Hepatocyte (in vitro differentiated cells): ENCODE data around the gene TGM2. TPM values are rescaled to one million over a fixed set of nuclear protein-coding genes. Genes with fewer than 3 reads are reported as not detected.

Experiments used
- DNase-seq: peaks from one replicate; pipeline ENCODE4 v3.0.0-alpha.2; 2016; ENCODE audit warnings: low spot score
- H2AFZ ChIP-seq: fragments of 200-600 bp; sonication (generic); 2 replicates; pipeline ENCODE4 v1.6.0; 2016; ENCODE audit warnings: antibody characterized with exemption, mild to moderate bottlenecking
- H3K27ac ChIP-seq: fragments of 200-600 bp; sonication (generic); 2 replicates; pipeline ENCODE4 v1.5.1; 2016; ENCODE audit warnings: mild to moderate bottlenecking
- H3K27me3 ChIP-seq: fragments of 200-600 bp; sonication (generic); 2 replicates; pipeline ENCODE4 v1.6.1; 2016
- H3K36me3 ChIP-seq: fragments of 200-600 bp; sonication (generic); replicated peaks from 2 replicates; pipeline ENCODE4 v1.5.1; 2016; ENCODE audit warnings: low read depth; ENCODE audit not compliant: insufficient read depth
- H3K4me1 ChIP-seq: fragments of 200-600 bp; sonication (generic); 2 replicates; pipeline ENCODE4 v1.5.1; 2016; ENCODE audit warnings: mild to moderate bottlenecking, moderate library complexity; ENCODE audit not compliant: insufficient read depth
- H3K4me2 ChIP-seq: fragments of 200-600 bp; sonication (generic); 2 replicates; pipeline ENCODE4 v1.6.0; 2016
- H3K4me3 ChIP-seq: fragments of 200-600 bp; sonication (generic); 2 replicates; pipeline ENCODE4 v1.5.1; 2016; ENCODE audit warnings: mild to moderate bottlenecking
- H3K79me2 ChIP-seq: fragments of 200-600 bp; sonication (generic); 2 replicates; pipeline ENCODE4 v1.6.0; 2017; ENCODE audit warnings: mild to moderate bottlenecking
- H3K9me2 ChIP-seq: fragments of 200-600 bp; sonication (generic); replicated peaks from 2 replicates; pipeline ENCODE4 v1.6.0; 2017; ENCODE audit warnings: mild to moderate bottlenecking; ENCODE audit not compliant: insufficient read depth
- H3K9me3 ChIP-seq: fragments of 200-600 bp; sonication (generic); 2 replicates; pipeline ENCODE4 v1.5.1; 2016; ENCODE audit warnings: low read depth, mild to moderate bottlenecking
- H4K20me1 ChIP-seq: fragments of 200-600 bp; sonication (generic); 2 replicates; pipeline ENCODE4 v1.6.0; 2016; ENCODE audit warnings: mild to moderate bottlenecking; ENCODE audit not compliant: insufficient read depth, poor library complexity, severe bottlenecking
- EZH2 ChIP-seq: fragments of 200-600 bp; sonication (generic); IDR thresholded peaks from 2 replicates; pipeline ENCODE4 v1.6.1; 2016; ENCODE audit warnings: antibody characterized with exemption, mild to moderate bottlenecking, borderline replicate concordance
- EZH2phosphoT487 ChIP-seq: fragments of 200-600 bp; sonication (generic); IDR thresholded peaks from one replicate; pipeline ENCODE4 v1.6.1; 2018; ENCODE audit warnings: antibody characterized with exemption, mild to moderate bottlenecking, low read depth, moderate library complexity; ENCODE audit not compliant: unreplicated experiment, severe bottlenecking
- whole genome bisulfite sequencing: methylation state at CpG from one replicate; pipeline ENCODE4 v1.1.6; 2016; ENCODE audit warnings: low lambda C conversion rate; ENCODE audit errors: missing lambda C conversion rate; 5-methylcytosine and 5-hydroxymethylcytosine counted together
- polyA plus RNA-seq: library from polyadenylated mRNA; unstranded; fragments of >200 nt; fragmentation: Nextera tagmentation; extraction: Ambion mirVana; gene quantifications from 2 replicates; pipeline ENCODE4 v1.2.1, GENCODE V29; 2016
- total RNA-seq: library from RNA; depleted of rRNA; stranded (reverse); fragments of >200 nt; gene quantifications from 2 replicates; pipeline ENCODE4 v1.2.3, GENCODE V29; 2014
- TF ChIP-seq, protein P1 (sequence below): fragments of 200-600 bp; sonication (generic); IDR thresholded peaks from 2 replicates; pipeline ENCODE4 v1.5.1; 2016; ENCODE audit warnings: antibody characterized with exemption, mild to moderate bottlenecking; ENCODE audit not compliant: poor library complexity

The TGM2 gene
- total and polyA plus RNA-seq, 2 experiments from 2014 or later = 85.8 to 133 TPM

DNA sequence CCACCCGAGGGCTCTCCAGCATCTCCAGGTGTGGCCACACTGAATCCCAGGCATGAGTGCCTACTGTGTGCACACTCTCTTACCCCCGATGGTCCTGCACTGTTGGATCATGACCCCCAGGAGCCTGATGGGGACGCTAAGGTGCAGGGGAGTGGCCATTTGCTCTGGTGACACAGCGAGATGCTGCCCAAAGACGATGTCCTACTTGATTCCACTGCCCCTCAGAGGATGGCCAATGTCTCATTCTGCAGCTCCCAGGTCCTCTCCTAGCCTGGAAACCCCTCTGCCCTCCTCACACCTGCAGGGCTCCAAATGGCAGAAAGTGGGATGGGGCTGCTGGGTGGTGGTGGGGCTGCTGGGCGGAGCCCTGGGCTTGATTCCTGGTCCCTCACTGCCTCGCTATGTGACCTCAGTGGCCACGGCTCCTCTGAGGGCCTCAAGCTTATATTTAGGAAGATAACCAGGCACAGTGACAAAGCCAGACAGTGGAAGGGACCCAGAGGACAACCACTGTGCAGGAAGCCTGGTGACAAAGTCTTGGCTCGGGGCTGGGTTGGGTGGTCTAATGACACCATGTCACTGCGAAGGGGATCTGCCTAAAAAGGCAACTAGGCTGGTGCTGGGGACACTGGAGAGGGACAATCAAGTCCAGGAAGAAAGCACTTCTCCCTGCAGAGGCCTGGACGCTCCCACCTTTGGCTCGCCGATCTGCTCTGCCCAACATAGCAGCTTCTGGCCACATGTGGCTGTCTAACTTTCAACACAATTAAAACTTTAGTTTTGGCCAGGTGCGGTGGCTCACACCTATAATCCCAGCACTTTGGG is 28.4 kb downstream of the TGM2 start:
- no peaks in the 10 kb centered on the region for H3K79me2 ChIP-seq
- H3K4me2 ChIP-seq = no peak overlapping the region
- H3K4me3 ChIP-seq = no peak overlapping the region
- no peaks in the 10 kb centered on the region for H3K9me3 ChIP-seq
- WGBS = 91% methylated on average over 14 of the region's 14 CpGs
- no peak for DNase-seq
- no peak overlapping the region for H2AFZ ChIP-seq
- H3K27me3 ChIP-seq = no peaks in the 10 kb centered on the region
- TF ChIP-seq EZH2phosphoT487 = no peak
- no peak for TF ChIP-seq EZH2
- TF ChIP-seq, protein P1, sequence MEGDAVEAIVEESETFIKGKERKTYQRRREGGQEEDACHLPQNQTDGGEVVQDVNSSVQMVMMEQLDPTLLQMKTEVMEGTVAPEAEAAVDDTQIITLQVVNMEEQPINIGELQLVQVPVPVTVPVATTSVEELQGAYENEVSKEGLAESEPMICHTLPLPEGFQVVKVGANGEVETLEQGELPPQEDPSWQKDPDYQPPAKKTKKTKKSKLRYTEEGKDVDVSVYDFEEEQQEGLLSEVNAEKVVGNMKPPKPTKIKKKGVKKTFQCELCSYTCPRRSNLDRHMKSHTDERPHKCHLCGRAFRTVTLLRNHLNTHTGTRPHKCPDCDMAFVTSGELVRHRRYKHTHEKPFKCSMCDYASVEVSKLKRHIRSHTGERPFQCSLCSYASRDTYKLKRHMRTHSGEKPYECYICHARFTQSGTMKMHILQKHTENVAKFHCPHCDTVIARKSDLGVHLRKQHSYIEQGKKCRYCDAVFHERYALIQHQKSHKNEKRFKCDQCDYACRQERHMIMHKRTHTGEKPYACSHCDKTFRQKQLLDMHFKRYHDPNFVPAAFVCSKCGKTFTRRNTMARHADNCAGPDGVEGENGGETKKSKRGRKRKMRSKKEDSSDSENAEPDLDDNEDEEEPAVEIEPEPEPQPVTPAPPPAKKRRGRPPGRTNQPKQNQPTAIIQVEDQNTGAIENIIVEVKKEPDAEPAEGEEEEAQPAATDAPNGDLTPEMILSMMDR = no peak
- H4K20me1 ChIP-seq = no peaks in the 10 kb centered on the region
- H3K27ac ChIP-seq = no peak overlapping the region
- no peaks in the 10 kb centered on the region for H3K9me2 ChIP-seq
- peaks cover 11% of the 10 kb centered on the region for H3K4me1 ChIP-seq
- H3K36me3 ChIP-seq = no peaks in the 10 kb centered on the region

DNA sequence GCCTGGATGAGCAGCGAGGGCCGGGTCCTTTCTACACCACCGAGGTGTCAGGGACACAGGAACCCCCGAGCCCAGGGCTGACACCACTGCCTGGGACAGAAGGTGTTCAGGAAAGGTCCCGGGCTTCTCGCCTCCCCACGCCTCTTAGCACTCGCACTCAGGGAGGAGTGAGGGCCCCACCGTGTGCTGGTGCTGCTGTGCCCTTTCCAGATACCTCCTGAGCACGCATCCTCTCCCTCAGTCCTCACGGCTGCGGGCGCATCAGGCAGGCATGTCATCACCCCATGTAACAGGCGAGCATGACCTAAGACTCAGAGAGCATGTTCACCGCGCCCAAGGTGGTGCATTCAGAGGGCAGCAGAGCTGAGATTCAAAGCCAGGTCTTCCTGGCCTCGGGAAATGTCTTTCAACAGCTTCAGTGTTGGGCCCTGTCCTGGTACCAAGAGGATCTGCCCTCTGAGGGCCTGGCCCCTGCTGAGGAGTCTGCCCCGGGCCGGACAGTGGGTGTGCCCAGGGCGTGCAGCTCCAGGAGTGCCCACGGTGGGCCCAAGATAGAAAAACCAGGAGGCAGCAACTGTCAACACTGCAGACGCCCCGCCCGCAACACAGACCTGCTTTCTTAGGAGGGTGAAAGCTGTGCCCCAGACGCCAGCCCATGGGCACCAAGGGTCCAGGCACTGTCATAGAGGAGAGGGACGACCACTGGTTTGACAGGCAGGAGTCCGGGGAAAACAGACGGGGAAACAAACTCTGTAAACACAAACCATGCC is 29.2 kb downstream of the TGM2 start:
- TF ChIP-seq EZH2 (no peak), EZH2phosphoT487 (no peak)
- TF ChIP-seq, protein P1 = no peak
- H2AFZ ChIP-seq = no peak overlapping the region
- no peak overlapping the region for H3K27ac ChIP-seq
- H4K20me1 ChIP-seq = no peaks in the 10 kb centered on the region
- no peaks in the 10 kb centered on the region for H3K27me3 ChIP-seq
- H3K9me3 ChIP-seq = no peaks in the 10 kb centered on the region
- peaks cover 11% of the 10 kb centered on the region for H3K4me1 ChIP-seq
- H3K9me2 ChIP-seq = no peaks in the 10 kb centered on the region
- no peaks in the 10 kb centered on the region for H3K36me3 ChIP-seq
- DNase-seq = no peak
- no peaks in the 10 kb centered on the region for H3K79me2 ChIP-seq
- no peak overlapping the region for H3K4me2 ChIP-seq
- H3K4me3 ChIP-seq = no peak overlapping the region
- WGBS = 92% methylated on average over 27 of the region's 28 CpGs

DNA sequence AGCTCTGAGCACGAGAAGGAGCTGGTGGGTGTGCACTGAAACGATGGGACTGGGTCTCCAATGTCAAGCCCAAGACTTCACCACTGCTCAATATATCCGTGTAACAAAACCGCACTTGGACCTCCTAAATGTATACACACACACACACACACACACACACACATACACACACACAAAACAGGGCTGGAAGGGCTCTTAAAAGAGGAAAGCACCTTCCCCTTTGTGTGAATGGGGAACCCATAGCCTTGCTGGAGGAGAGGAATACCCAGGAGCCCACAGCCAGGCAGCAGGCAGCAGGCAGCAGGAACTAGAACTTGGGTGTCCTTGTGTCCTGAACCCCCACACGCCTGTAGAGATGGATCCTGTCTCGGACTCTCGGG is 29.8 kb downstream of the TGM2 start:
- Histone ChIP-seq H2AFZ (no peak overlapping the region), H3K4me2 (no peak overlapping the region), H3K9me3 (no peaks in the 10 kb centered on the region), H3K4me3 (no peak overlapping the region), H4K20me1 (no peaks in the 10 kb centered on the region), H3K9me2 (no peaks in the 10 kb centered on the region), H3K36me3 (no peaks in the 10 kb centered on the region), H3K79me2 (no peaks in the 10 kb centered on the region), H3K27me3 (no peaks in the 10 kb centered on the region), H3K4me1 (peaks cover 10% of the 10 kb centered on the region), H3K27ac (peak overlapping the region; percentile 27)
- no peak for DNase-seq
- WGBS = 92% methylated on average over 7 of the region's 7 CpGs
- no peak for TF ChIP-seq EZH2
- TF ChIP-seq, protein P1 = no peak
- TF ChIP-seq EZH2phosphoT487 = no peak
